Psoas muscle (tissue), 8 donors: ENCODE measurements around the gene GLIS2. TPM values are rescaled to one million over a fixed set of nuclear protein-coding genes. Genes with fewer than 3 reads are reported as not detected.

ENCODE experiments used
- ATAC-seq, 4 donors: fragments of 200-7000 bp; cut with Tn5 transposase; one replicate each; pipeline ENCODE4 v1.9.1; 2020; ENCODE audit warnings: moderate library complexity in 3 of 4, mild to moderate bottlenecking in 2 of 4
- DNase-seq, 2 donors: peaks; one replicate each; pipeline ENCODE4 v3.0.0-alpha.2; 2020
- H3K27ac ChIP-seq: fragments of 200-600 bp; one replicate; pipeline ENCODE4 v1.8.0; 2022
- H3K27me3 ChIP-seq, 3 donors: fragments of 200-600 bp in 1 of 3; one replicate each; pipeline versions ENCODE4 v1.6.1 to v1.8.0; 2013 to 2022; ENCODE audit warnings: low read length in 2 of 3, mild to moderate bottlenecking in 2 of 3, moderate library complexity in 1 of 3; ENCODE audit not compliant: insufficient read depth in 3 of 3
- H3K36me3 ChIP-seq, 2 donors: fragments of 200-600 bp in 1 of 2; one replicate each; pipeline versions ENCODE4 v1.6.1 to v1.8.0; 2013 to 2022; ENCODE audit warnings: low read depth in 1 of 2, mild to moderate bottlenecking in 1 of 2, moderate library complexity in 1 of 2; ENCODE audit not compliant: insufficient read depth in 1 of 2
- H3K4me1 ChIP-seq: fragments of 200-600 bp; one replicate; pipeline ENCODE4 v1.8.0; 2022
- H3K4me3 ChIP-seq: fragments of 200-600 bp; one replicate; pipeline ENCODE4 v1.8.0; 2022; ENCODE audit warnings: mild to moderate bottlenecking
- H3K9me3 ChIP-seq: fragments of 200-600 bp; one replicate; pipeline ENCODE4 v1.8.0; 2022
- CTCF ChIP-seq: fragments of 200-600 bp; IDR thresholded peaks from one replicate; pipeline ENCODE4 v1.8.0; 2022; ENCODE audit warnings: antibody characterized with exemption
- WGBS, 3 donors: extraction: QIAGEN DNeasy Blood & Tissue Kit; methylation state at CpG; one replicate each; pipeline versions ENCODE4 v1.1.6 to v1.1.7; 2013; 5-methylcytosine and 5-hydroxymethylcytosine counted together
- intact Hi-C, 2 donors: fragments of 100-400 bp; cut with DNase I; formaldehyde crosslinking; loops; one replicate each; pipeline versions ENCODE4 v1.11.0 to v1.14.2; 2022
- polyA plus RNA-seq, 3 donors: library from polyadenylated mRNA; stranded (reverse); fragments of 200-250 nt; gene quantifications; one replicate each; pipeline ENCODE4 v1.2.3, GENCODE V29; 2013
- total RNA-seq, 4 donors: library from RNA; stranded (reverse); fragmentation: NEBNext Ultra II Directional in 2 of 4; extraction: Animal tissue kit (Norgen Biotek cat#: 25700) in 2 of 4; gene quantifications; one replicate each; pipeline versions ENCODE4 v1.2.1 to v1.2.4, GENCODE V29; 2021 to 2023
- donor health status: healthy with polysubstance abuse.
- donor health status: DM: no; HTN: no; CAD: no; lungs with moderate emphysema.
- donor health status: Bipolar disorder and iron deficiency.
- donor health status: healthy.
- donor health status: DM: yes; HTN: yes; CAD: no.
- donor health status: DM: no; HTN: no; CAD: no.
- donor health status: DM: no; HTN: no; CAD: no.
- donor health status: DM: yes; HTN: yes; CAD: no.

Gene GLIS2
- total and polyA plus RNA-seq, 7 donors: 0.96 to 3.3 (median 1.7) TPM

GRCh38 chr16:4381072-4381934 is 65.4 kb downstream of the GLIS2 start:
- intact Hi-C loops: no loop called here
- WGBS, 3 donors: 33 to 46% (median 46%) methylated on average over 56 to 59 of the region's 59 CpGs
- H3K36me3 ChIP-seq: no peaks in the 10 kb centered on the region
- peak overlapping the region; percentile 7 for H3K4me3 ChIP-seq
- ATAC-seq: peak; percentile 78 to 88 (median 86)
- H3K9me3 ChIP-seq: no peaks in the 10 kb centered on the region
- peaks cover 31% of the 10 kb centered on the region for H3K4me1 ChIP-seq
- no peaks in the 10 kb centered on the region for H3K27me3 ChIP-seq
- peak overlapping the region; percentile 68 for H3K27ac ChIP-seq
- peak; percentile 78 to 90 for DNase-seq
- TF ChIP-seq CTCF: no peak

- DNase-seq (peak in 1 of 2 donors; percentile 17), ATAC-seq (no peak)
- 81 to 85% (median 85%) methylated on average over 51 to 55 of the region's 55 CpGs for WGBS, 3 donors
- Histone ChIP-seq H3K4me3 (peak overlapping the region; percentile 7), H3K27ac (peak overlapping the region; percentile 68), H3K27me3 (no peaks in the 10 kb centered on the region), H3K4me1 (peaks cover 22% of the 10 kb centered on the region), H3K9me3 (no peaks in the 10 kb centered on the region), H3K36me3 (no peaks in the 10 kb centered on the region)
- intact Hi-C loops: no loop called here
- TF ChIP-seq CTCF: no peak
Observed at GRCh38 chr16:4381935-4382794, 66.3 kb downstream of the GLIS2 start.

- ATAC-seq (no peak), DNase-seq (no peak)
- no peaks in the 10 kb centered on the region for H3K9me3 ChIP-seq
- TF ChIP-seq CTCF: no peak
- intact Hi-C loops: no loop called here
- H3K4me1 ChIP-seq: peaks cover 15% of the 10 kb centered on the region
- WGBS, 3 donors: 78 to 83% (median 81%) methylated on average over 19 to 21 of the region's 21 CpGs
- H3K36me3 ChIP-seq: no peaks in the 10 kb centered on the region
- no peaks in the 10 kb centered on the region for H3K27me3 ChIP-seq
- no peak overlapping the region for H3K27ac ChIP-seq
- H3K4me3 ChIP-seq: no peak overlapping the region
Observed at GRCh38 chr16:4382795-4383357, 67.0 kb downstream of the GLIS2 start.

- no peak for DNase-seq
- 92 to 94% (median 93%) methylated on average over 10 to 12 of the region's 12 CpGs for WGBS, 3 donors
- no peak overlapping the region for H3K4me3 ChIP-seq
- no peak for TF ChIP-seq CTCF
- no peaks in the 10 kb centered on the region for H3K27me3 ChIP-seq
- no peak for ATAC-seq
- H3K9me3 ChIP-seq: no peaks in the 10 kb centered on the region
- no peak overlapping the region for H3K27ac ChIP-seq
- intact Hi-C loops: no loop called here
- H3K36me3 ChIP-seq: no peaks in the 10 kb centered on the region
- H3K4me1 ChIP-seq: peaks cover 13% of the 10 kb centered on the region
Observed at GRCh38 chr16:4383591-4384444, 68.0 kb downstream of the GLIS2 start.
